Mesenteric fat pad (tissue), 1 donor: ENCODE data around the gene NKX6-2. TPM values are rescaled to one million over a fixed set of nuclear protein-coding genes. Genes with fewer than 3 reads are reported as not detected.
"Not testable (repeated sequence)": the region's sequence is repeated elsewhere in the genome, so short reads cannot be mapped to it uniquely, and the experiment has no call there.

ENCODE experiments used
- DNase-seq: peaks from one replicate; pipeline ENCODE4 v3.0.0-alpha.2; 2020; ENCODE audit warnings: low spot score
- total RNA-seq: library from RNA; stranded (reverse); fragmentation: NEBNext Ultra II Directional; extraction: Animal tissue kit (Norgen Biotek cat#: 25700); gene quantifications from one replicate; pipeline ENCODE4 v1.2.1, GENCODE V29; 2021
- donor health status: DM: yes; HTN: yes; CAD: no.

NKX6-2 gene
- total RNA-seq, 1 donor from 2014 or later: not detected

DNA sequence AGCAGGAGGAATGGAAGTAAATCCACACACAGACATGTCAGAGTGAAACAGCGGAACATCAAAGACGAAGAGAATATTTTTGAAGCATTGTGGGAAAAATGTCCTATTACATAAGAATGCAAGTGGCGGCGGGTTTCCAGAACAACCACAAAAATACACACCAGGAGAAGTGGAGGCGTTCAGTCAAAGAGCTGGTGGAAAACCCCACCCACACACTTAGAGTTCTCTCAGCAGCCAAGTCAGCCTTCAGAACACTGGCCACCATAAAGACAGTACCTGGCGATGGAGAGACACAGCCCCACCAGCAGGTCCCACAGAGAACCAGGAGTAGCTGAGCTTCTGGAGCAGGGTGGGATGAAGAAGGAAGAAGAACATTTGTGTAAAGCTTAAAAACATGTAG, 23.7 kb downstream of the NKX6-2 start:
- no peak for DNase-seq

GRCh38 chr10:132761395-132762060, 24.4 kb downstream of the NKX6-2 start:
- no peak for DNase-seq

- DNase-seq: no peak
Measured at GRCh38 chr10:132758865-132759264, 27.1 kb downstream of the NKX6-2 start.

DNA sequence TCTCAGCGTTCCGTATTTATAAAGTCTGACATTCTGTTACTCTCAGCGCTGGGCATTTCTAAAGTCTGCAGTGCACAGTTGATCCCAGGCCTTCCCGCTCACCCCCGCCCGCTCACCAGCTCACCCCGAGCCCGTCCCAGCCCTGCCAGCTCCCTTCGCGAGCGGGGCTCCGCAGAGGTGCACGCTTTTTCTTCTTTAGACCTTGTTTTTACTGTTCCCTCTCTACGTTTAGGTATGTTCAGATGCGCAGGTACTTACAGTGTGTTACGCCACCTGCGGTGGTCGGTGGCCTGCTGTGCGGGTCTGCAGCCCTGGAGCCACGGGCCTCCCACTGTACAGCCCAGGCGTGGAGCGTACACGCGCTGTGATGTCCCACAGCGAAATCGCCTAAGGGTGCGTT, 28.8 kb downstream of the NKX6-2 start:
- no peak for DNase-seq

DNA sequence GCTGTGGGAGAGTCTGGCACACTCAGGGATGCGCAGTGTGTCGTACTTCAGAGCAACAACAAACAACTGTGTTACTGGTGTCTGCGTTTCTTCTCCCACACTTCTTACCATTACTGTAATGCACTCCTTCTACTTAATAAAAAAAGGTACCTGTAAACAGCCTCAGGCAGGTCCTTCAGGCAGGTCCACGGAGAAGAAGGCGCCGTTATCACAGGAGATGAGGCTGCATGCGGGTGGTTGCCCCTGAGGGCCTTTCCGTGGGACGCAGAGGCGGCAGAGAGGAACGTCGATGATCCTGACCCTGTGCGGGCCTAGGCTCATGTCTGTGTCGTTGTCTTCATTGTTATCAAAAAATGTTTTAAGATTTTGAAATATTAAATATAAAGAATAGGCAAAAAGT, 29.4 kb downstream of the NKX6-2 start:
- DNase-seq: no peak

DNA sequence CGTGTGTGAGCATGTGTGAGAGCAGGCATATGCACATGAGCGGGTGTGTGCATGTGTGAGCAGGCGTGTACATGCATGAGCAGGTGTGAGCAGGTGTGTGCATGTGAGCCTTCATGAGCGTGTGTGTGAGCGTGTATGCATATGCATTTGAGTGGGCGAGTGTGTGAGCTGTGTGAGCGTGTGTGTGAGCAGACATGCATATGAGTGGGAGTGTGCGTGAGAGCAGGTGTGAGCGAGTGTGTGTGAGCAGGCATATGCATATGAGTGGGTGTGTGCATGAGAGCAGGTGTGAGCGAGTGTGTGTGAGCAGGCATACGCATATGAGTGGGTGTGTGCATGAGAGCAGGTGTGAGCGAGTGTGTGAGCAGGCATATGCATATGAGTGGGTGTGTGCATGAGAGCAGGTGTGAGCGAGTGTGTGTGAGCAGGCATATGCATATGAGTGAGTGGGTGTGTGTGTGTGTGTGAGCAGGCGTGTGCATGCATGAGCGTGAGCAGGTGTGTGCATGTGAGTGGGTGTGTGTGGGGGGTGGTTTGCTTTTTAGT, 30.7 kb downstream of the NKX6-2 start:
- no peak for DNase-seq

DNA sequence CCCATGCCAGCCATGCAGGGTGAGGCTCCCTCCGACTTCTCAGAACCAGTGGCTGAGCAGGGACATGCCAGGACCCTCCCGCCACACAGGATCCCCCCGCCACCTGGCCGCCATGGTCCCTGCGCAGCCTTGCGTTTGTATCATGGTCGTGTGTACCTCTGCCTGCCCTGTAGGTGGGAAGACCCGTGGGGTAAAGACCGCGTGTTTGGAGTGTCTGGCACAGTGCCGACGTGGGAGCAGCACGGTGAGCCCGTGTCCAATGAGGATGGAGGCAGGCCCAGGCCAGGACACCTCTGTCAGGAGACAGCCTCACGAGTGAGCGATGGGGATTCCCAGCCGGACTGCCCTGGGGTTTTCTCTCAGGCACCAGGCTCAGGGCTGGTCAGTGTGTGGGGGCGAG, 31.9 kb downstream of the NKX6-2 start:
- DNase-seq: no peak

DNA sequence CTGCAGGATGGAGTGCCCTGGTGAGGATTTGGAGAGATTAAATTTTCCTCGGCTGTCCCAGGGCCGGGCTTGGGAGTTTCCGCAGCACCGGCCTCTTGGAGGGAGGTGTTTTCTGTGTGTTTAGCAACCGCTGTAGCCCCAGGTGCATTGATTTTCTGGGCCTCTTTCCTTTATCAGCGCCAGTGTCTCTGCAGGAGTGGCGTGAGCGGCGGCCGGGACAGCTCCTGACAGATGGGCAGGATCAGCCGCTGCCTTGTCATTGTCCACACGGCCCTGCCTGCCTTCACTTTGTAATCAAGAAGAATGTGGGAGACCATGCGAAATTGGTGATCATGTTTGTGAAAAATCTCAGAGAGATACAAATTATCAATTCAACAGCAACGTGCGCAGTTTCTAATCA, 32.4 kb downstream of the NKX6-2 start:
- no peak for DNase-seq

- no peak for DNase-seq
Measured at GRCh38 chr10:132752961-132753360, 33.0 kb downstream of the NKX6-2 start.

- no peak for DNase-seq
Measured at GRCh38 chr10:132752378-132752777, 33.6 kb downstream of the NKX6-2 start.

- DNase-seq: no peak
Measured at GRCh38 chr10:132750936-132751335, 35.0 kb downstream of the NKX6-2 start.

GRCh38 chr10:132749371-132749795, 36.6 kb downstream of the NKX6-2 start:
- DNase-seq: no peak

- DNase-seq: no peak
Measured at GRCh38 chr10:132748545-132749370, 37.2 kb downstream of the NKX6-2 start.

DNA sequence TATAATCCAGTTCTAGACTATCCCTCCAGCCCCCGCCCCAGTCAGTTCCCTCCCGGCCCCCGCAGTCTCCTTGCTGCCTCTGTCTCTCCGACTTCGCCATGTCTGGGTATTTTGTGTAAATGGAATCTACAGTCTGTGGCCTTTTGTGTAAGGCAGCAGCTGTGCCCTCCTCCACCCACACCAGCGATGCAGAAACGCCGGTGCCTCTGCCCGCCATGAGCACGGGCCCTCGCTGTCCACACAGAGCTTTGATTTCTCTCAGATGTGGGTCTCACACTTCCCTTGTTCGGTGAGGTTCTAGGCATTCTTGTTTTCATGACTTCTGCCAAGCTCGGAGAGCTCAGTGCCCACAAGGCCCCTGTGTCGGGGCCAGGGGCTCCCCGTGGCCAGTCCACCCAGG, 37.8 kb downstream of the NKX6-2 start:
- no peak for DNase-seq

DNA sequence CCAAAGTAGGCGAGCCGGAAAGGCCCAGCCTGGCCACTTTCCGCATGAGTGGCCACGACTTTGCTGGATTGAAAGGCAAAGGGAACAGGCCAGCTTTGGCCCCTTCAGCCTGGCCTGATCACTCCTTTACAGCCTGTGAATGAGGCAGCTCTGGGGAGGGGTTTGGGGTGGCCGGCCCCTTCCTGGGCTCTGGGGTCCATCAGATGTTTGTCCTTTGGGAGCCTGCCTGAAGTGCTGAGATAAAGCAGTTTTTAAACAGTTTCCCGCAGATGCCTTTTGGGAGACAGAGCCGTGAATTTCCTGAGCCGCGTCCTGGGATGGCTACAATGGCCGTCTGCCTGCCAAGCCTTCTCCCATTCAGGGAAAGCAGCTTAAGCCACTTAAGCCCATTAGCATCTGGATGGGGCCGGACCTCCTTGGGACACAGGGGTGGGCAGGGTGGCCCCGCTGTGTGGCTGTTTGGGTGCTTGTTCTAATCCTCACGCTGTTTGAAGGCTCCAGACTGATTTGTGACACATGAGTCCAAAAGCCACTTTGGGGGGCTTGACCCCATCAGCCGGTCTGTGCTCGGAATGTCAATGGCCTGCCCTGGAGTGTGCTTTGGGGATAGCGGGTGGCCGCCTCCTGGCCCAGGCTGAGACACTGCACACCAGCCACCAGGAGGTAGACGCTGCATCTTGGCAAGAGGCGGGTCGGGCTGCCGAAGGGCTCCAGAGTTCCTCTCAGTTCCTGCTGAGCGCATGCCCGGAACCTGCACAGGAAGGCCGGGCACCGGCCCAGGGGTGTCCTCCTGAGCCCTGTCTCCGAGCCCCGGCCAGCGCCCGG, 38.9 kb downstream of the NKX6-2 start:
- DNase-seq: no peak

DNA sequence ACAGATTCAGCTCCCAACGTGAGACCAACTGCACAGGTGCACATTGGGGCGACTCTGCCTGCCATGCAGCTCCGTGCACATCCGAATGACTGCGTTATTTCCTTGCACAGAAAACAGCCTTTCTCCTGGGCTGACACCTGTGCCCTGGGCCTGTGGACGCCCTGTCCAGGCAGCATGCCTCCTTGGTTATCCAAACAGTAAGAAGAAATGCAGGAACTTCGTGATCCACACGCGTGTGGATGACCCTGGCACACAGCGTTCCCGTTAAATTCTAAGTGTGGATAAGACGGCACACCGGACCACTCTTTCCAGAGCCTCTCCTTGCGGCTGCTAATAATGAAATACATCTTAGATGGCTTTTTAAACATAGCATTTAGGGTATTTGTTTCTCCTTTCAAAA, 39.6 kb downstream of the NKX6-2 start:
- no peak for DNase-seq

DNA sequence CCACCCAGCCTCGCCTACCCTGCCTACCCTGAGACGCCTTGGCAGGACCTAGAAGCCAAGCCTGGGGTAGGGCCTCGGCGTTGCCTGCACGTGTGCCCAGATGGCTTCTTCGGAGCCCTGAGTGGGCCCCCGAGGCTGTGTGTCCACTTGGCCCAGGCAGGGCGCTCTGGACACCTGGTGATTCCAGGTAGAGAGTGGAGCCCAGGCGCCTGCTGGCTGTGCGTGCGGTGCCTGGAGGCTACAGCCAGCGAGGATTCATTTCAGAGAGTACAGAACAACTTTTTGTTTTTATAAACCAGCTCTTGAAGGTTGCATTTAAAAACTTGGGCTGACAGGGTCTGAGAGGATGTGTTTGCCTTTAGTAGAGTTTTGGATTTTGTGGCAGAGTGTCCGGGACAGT, 40.0 kb downstream of the NKX6-2 start:
- DNase-seq: no peak

- DNase-seq: no peak
Measured at GRCh38 chr10:132745511-132745910, 40.4 kb downstream of the NKX6-2 start.

GRCh38 chr10:132744839-132745238, 41.1 kb downstream of the NKX6-2 start:
- DNase-seq: no peak

- DNase-seq: no peak
Measured at GRCh38 chr10:132743925-132744490, 41.9 kb downstream of the NKX6-2 start.

- not testable (repeated sequence) for DNase-seq
Measured at GRCh38 chr10:132743196-132743924, 42.6 kb downstream of the NKX6-2 start.
